ENCODE data around the gene DEFB123. TPM values are rescaled to one million over a fixed set of nuclear protein-coding genes. Genes with fewer than 3 reads are reported as not detected.

The DEFB123 gene
- total RNA-seq, 1 donor from 2014 or later, result not detected

- no peaks in the 10 kb centered on the region for H3K36me3 ChIP-seq (ENCODE audit: control insufficient read depth, insufficient read depth, low read length)
- DNase-seq (ENCODE audit: low read depth) (no peak), FAIRE-seq (no peak)
- no peak overlapping the region for H3K4me3 ChIP-seq (ENCODE audit: low read depth, low read length)
- TF ChIP-seq CTCF (IDR thresholded peaks at IDR 0.05; ENCODE audit: insufficient read depth, low read length, severe bottlenecking), result no peak
- peaks cover 4% of the 10 kb centered on the region for H3K27me3 ChIP-seq (ENCODE audit: control insufficient read depth, insufficient read depth, low read length)
Measured at GRCh38 chr20:31472395-31473330, 32.2 kb downstream of the DEFB123 start.

GRCh38 chr20:31473331-31474096 is 33.1 kb downstream of the DEFB123 start:
- FAIRE-seq (no peak), DNase-seq (ENCODE audit: low read depth) (no peak)
- Histone ChIP-seq H3K4me3 (ENCODE audit: low read depth, low read length) (no peak overlapping the region), H3K27me3 (ENCODE audit: control insufficient read depth, insufficient read depth, low read length) (peaks cover 4% of the 10 kb centered on the region), H3K36me3 (ENCODE audit: control insufficient read depth, insufficient read depth, low read length) (no peaks in the 10 kb centered on the region)
- no peak for TF ChIP-seq CTCF (IDR thresholded peaks at IDR 0.05; ENCODE audit: insufficient read depth, low read length, severe bottlenecking)

- TF ChIP-seq CTCF (IDR thresholded peaks at IDR 0.05; ENCODE audit: insufficient read depth, low read length, severe bottlenecking), result no peak
- no peak for FAIRE-seq
- no peaks in the 10 kb centered on the region for H3K36me3 ChIP-seq (ENCODE audit: control insufficient read depth, insufficient read depth, low read length)
- no peak for DNase-seq (ENCODE audit: low read depth)
- H3K4me3 ChIP-seq (ENCODE audit: low read depth, low read length), result no peak overlapping the region
- peaks cover 4% of the 10 kb centered on the region for H3K27me3 ChIP-seq (ENCODE audit: control insufficient read depth, insufficient read depth, low read length)
Measured at GRCh38 chr20:31474097-31474436, 33.6 kb downstream of the DEFB123 start.

- TF ChIP-seq CTCF (IDR thresholded peaks at IDR 0.05; ENCODE audit: insufficient read depth, low read length, severe bottlenecking), result no peak
- peaks cover 4% of the 10 kb centered on the region for H3K27me3 ChIP-seq (ENCODE audit: control insufficient read depth, insufficient read depth, low read length)
- DNase-seq (ENCODE audit: low read depth), result no peak
- FAIRE-seq, result no peak
- no peak within 1 kb of the TSS for H3K4me3 ChIP-seq (ENCODE audit: low read depth, low read length)
- no peaks in the 10 kb centered on the region for H3K36me3 ChIP-seq (ENCODE audit: control insufficient read depth, insufficient read depth, low read length)
Measured at GRCh38 chr20:31474758-31475427, 34.5 kb downstream of the DEFB123 start, which contains the start of the genes DEFB124 and REM1. Gene DEFB124, minus strand, starts transcription at chr20:31475127. Its CDS starts 2,114 bp downstream, at chr20:31473013. Gene REM1, plus strand, starts transcription at chr20:31475288. Its CDS starts 1,158 bp downstream, at chr20:31476446.

- H3K27me3 ChIP-seq (ENCODE audit: control insufficient read depth, insufficient read depth, low read length), result peaks cover 4% of the 10 kb centered on the region
- no peak for TF ChIP-seq CTCF (IDR thresholded peaks at IDR 0.05; ENCODE audit: insufficient read depth, low read length, severe bottlenecking)
- H3K36me3 ChIP-seq (ENCODE audit: control insufficient read depth, insufficient read depth, low read length), result no peaks in the 10 kb centered on the region
- H3K4me3 ChIP-seq (ENCODE audit: low read depth, low read length), result no peak overlapping the region
- no peak for FAIRE-seq
- DNase-seq (ENCODE audit: low read depth), result no peak
Measured at GRCh38 chr20:31475472-31476293, 35.3 kb downstream of the DEFB123 start.

Data from bronchial epithelial cell (primary cell).